CD14-positive monocyte (primary cell): Measurements from ENCODE around the gene PCBP3. TPM values are rescaled to one million over a fixed set of nuclear protein-coding genes. Genes with fewer than 3 reads are reported as not detected.

Source experiments
- DNase-seq, 3 donors: peaks; one replicate each; pipeline ENCODE4 v3.0.0-alpha.2; 2011 to 2022
- H2AFZ ChIP-seq: 2 replicates; pipeline ENCODE4 v1.6.0; 2012; ENCODE audit warnings: mild to moderate bottlenecking, low read depth, low read length, inconsistent platforms; ENCODE audit not compliant: insufficient read depth, poor library complexity, severe bottlenecking
- H3K27ac ChIP-seq, 2 donors: 1 replicate in 1 of 2; 2 replicates in 1 of 2; pipeline ENCODE4 v1.5.1; 2012 to 2013; ENCODE audit warnings: low read length in 2 of 2, control low read depth in 1 of 2, inconsistent platforms in 1 of 2, low read depth in 1 of 2, mild to moderate bottlenecking in 1 of 2
- H3K27me3 ChIP-seq, 2 donors: one replicate each; pipeline versions ENCODE4 v1.6.0 to v1.6.1; 2011 to 2013; ENCODE audit warnings: low read length in 2 of 2; ENCODE audit not compliant: control insufficient read depth in 2 of 2, insufficient read depth in 2 of 2
- H3K36me3 ChIP-seq, 2 donors: replicated peaks in 1 of 2; 1 replicate in 1 of 2; 2 replicates in 1 of 2; pipeline versions ENCODE4 v1.5.1 to v1.6.1; 2012 to 2013; ENCODE audit warnings: low read length in 2 of 2, control low read depth in 1 of 2, inconsistent platforms in 1 of 2, mild to moderate bottlenecking in 1 of 2; ENCODE audit not compliant: insufficient read depth in 2 of 2, control insufficient read depth in 1 of 2
- H3K4me1 ChIP-seq, 2 donors: 1 replicate in 1 of 2; 2 replicates in 1 of 2; pipeline versions ENCODE4 v1.5.1 to v1.6.1; 2012 to 2013; ENCODE audit warnings: low read length in 2 of 2, control low read depth in 1 of 2, inconsistent platforms in 1 of 2, mild to moderate bottlenecking in 1 of 2, moderate library complexity in 1 of 2; ENCODE audit not compliant: insufficient read depth in 2 of 2, control insufficient read depth in 1 of 2
- H3K4me2 ChIP-seq: replicated peaks from 2 replicates; pipeline ENCODE3; 2012; ENCODE audit warnings: low read length, moderate library complexity, mild to moderate bottlenecking; ENCODE audit not compliant: poor library complexity, severe bottlenecking; ENCODE audit errors: extremely low read depth
- H3K4me3 ChIP-seq, 3 experiments: fragments of 200-600 bp in 1 of 3; sonication (generic) in 1 of 3; replicated peaks in 1 of 3; 1 replicate in 2 of 3; 2 replicates in 1 of 3; pipeline ENCODE4 v1.5.1; 2011 to 2013; ENCODE audit warnings: low read length in 3 of 3, mild to moderate bottlenecking in 3 of 3, control low read depth in 2 of 3, low read depth in 2 of 3, inconsistent platforms in 1 of 3, moderate library complexity in 1 of 3
- H3K79me2 ChIP-seq: 2 replicates; pipeline ENCODE4 v1.6.0; 2012; ENCODE audit warnings: mild to moderate bottlenecking, control low read depth, inconsistent platforms, low read length, moderate library complexity; ENCODE audit not compliant: insufficient read depth
- H3K9ac ChIP-seq: 2 replicates; pipeline ENCODE4 v1.6.0; 2017; ENCODE audit warnings: low read length, mild to moderate bottlenecking; ENCODE audit not compliant: insufficient read depth, poor library complexity, severe bottlenecking
- H3K9me3 ChIP-seq, 2 donors: replicated peaks in 1 of 2; 1 replicate in 1 of 2; 2 replicates in 1 of 2; pipeline versions ENCODE4 v1.5.1 to v1.6.1; 2012 to 2013; ENCODE audit warnings: low read length in 2 of 2, control low read depth in 1 of 2; ENCODE audit not compliant: control insufficient read depth in 1 of 2, insufficient read depth in 1 of 2
- H4K20me1 ChIP-seq: 2 replicates; pipeline ENCODE4 v1.6.0; 2012; ENCODE audit warnings: mild to moderate bottlenecking, low read length, control low read depth, moderate library complexity; ENCODE audit not compliant: insufficient read depth
- H3K27ac Mint-ChIP-seq, 7 donors: one replicate each; pipeline ENCODE4 v1.8.0; 2020; ENCODE audit warnings: mild to moderate bottlenecking in 7 of 7, mixed read lengths in 7 of 7, moderate library complexity in 6 of 7, inconsistent platforms in 2 of 7
- H3K27me3 Mint-ChIP-seq, 3 donors: one replicate each; pipeline ENCODE4 v1.8.0; 2021 to 2022; ENCODE audit warnings: low read depth in 3 of 3, mild to moderate bottlenecking in 3 of 3, mixed read lengths in 3 of 3, moderate library complexity in 3 of 3, inconsistent platforms in 1 of 3
- H3K36me3 Mint-ChIP-seq, 2 donors: one replicate each; pipeline ENCODE4 v1.8.0; 2020; ENCODE audit warnings: mixed read lengths in 2 of 2, inconsistent platforms in 1 of 2, mild to moderate bottlenecking in 1 of 2
- H3K4me1 Mint-ChIP-seq: one replicate; pipeline ENCODE4 v1.8.0; 2020; ENCODE audit warnings: mild to moderate bottlenecking, mixed read lengths
- H3K4me3 Mint-ChIP-seq, 2 donors: one replicate each; pipeline ENCODE4 v1.8.0; 2020; ENCODE audit warnings: mild to moderate bottlenecking in 2 of 2, mixed read lengths in 2 of 2, moderate library complexity in 1 of 2
- H3K9me3 Mint-ChIP-seq, 7 donors: one replicate each; pipeline ENCODE4 v1.8.0; 2020 to 2022; ENCODE audit warnings: mixed read lengths in 7 of 7, mild to moderate bottlenecking in 6 of 7, moderate library complexity in 6 of 7, inconsistent platforms in 2 of 7
- WGBS: methylation state at CpG from one replicate; pipeline ENCODE4 v1.1.5; 2013; ENCODE audit warnings: missing lambda C conversion rate; ENCODE audit not compliant: insufficient coverage; 5-methylcytosine and 5-hydroxymethylcytosine counted together
- intact Hi-C, 2 donors: fragments of 100-400 bp; cut with micrococcal nuclease; formaldehyde crosslinking; loops; one replicate each; pipeline versions ENCODE4 v1.15.0 to v1.15.1; 2023
- polyA plus RNA-seq, 3 donors: library from polyadenylated mRNA; depleted of rRNA in 1 of 3; unstranded in 2 of 3; stranded (reverse) in 1 of 3; fragments of 300-500 nt in 2 of 3; fragments of >200 nt in 1 of 3; fragmentation: Illumina TruSeq in 2 of 3; gene quantifications; 1 replicate in 2 of 3; 2 replicates in 1 of 3; pipeline ENCODE4 v1.2.3, GENCODE V29; 2012 to 2021
- TF ChIP-seq, protein P1 (sequence below): fragments of 200-600 bp; IDR thresholded peaks from one replicate; pipeline ENCODE4 v1.8.0; 2022; ENCODE audit warnings: antibody characterized with exemption, mild to moderate bottlenecking

The PCBP3 gene
- polyA plus RNA-seq, 3 donors: 0.34 to 0.49 TPM; not detected in 1

DNA sequence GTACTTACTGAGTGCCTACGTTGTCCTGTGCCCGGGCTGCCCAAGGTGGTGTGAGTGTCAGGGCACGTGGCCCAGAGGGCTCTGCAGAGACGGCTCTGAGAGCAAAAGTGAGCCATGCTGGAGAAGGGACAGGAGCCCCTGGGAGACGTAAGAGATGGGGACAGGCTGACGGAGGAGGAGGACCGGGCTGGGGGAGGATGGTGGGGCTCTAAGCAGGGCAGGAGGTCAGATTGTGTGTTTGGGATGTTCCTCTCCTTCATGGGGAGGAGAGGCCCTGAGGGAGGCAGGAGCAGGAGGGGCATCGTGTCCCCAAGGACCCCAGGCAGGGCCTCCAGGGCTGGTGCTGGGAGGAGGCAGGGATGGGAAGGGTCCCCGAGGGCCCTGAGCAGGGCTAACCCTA lies 158.9 kb downstream of the PCBP3 start:
- H3K4me3 Mint-ChIP-seq: no peak overlapping the region
- Histone ChIP-seq H3K9me3 (no peaks in the 10 kb centered on the region), H4K20me1 (no peaks in the 10 kb centered on the region), H2AFZ (no peak overlapping the region), H3K9ac (no peak overlapping the region), H3K27me3 (no peaks in the 10 kb centered on the region), H3K27ac (no peak overlapping the region), H3K4me1 (no peaks in the 10 kb centered on the region), H3K79me2 (no peaks in the 10 kb centered on the region), H3K4me2 (no peak overlapping the region), H3K36me3 (no peaks in the 10 kb centered on the region), H3K4me3 (no peak overlapping the region)
- peaks cover 0 to 4% (median 0%) of the 10 kb centered on the region in 7 donors for H3K9me3 Mint-ChIP-seq
- intact Hi-C loops: loop anchor here in 1 of 2 donors (10.0 kb wide), 1 partner anchor 148 kb away; no protein-coding TSS in a partner anchor
- H3K27me3 Mint-ChIP-seq: peaks cover 0 to 1% (median 0%) of the 10 kb centered on the region in 3 donors
- no peak overlapping the region for H3K27ac Mint-ChIP-seq
- H3K36me3 Mint-ChIP-seq: no peaks in the 10 kb centered on the region
- DNase-seq: no peak
- 88% methylated on average over 7 of the region's 9 CpGs for WGBS
- H3K4me1 Mint-ChIP-seq: no peaks in the 10 kb centered on the region
- TF ChIP-seq, protein P1, sequence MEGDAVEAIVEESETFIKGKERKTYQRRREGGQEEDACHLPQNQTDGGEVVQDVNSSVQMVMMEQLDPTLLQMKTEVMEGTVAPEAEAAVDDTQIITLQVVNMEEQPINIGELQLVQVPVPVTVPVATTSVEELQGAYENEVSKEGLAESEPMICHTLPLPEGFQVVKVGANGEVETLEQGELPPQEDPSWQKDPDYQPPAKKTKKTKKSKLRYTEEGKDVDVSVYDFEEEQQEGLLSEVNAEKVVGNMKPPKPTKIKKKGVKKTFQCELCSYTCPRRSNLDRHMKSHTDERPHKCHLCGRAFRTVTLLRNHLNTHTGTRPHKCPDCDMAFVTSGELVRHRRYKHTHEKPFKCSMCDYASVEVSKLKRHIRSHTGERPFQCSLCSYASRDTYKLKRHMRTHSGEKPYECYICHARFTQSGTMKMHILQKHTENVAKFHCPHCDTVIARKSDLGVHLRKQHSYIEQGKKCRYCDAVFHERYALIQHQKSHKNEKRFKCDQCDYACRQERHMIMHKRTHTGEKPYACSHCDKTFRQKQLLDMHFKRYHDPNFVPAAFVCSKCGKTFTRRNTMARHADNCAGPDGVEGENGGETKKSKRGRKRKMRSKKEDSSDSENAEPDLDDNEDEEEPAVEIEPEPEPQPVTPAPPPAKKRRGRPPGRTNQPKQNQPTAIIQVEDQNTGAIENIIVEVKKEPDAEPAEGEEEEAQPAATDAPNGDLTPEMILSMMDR: no peak

DNA sequence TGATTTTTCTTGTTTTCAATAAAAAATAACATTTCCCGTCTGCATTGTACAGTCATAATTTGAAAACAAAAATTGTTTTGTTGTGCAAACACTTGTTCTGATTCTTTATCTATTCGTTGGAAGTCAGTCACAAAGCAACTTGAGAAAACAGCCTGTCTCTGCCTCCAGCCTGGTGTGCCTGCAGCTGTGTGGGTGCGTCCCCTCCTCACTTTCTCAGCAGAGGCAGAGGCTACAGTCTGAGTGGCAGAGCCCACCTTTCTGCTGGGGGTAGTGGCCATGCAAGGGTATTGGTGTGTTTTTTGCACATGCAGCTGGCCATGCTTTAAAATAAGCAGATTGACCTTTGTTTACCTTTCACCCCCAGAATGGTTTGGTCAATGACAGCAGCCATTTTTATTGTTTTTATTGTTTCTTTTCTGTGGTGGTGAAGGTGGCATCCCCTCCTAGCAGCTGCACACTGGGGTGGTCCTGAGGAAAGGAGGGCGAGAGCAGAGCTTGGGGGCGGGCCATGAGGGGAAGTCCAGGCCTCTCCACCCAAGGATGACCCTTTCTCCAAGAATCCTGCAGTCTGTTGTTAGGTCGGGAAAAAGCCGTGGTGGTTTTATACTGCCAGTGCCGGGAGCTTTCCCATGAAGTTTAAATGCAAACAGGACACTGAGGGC lies 159.6 kb downstream of the PCBP3 start:
- H3K4me1 Mint-ChIP-seq: no peaks in the 10 kb centered on the region
- H3K36me3 ChIP-seq: no peaks in the 10 kb centered on the region
- H3K4me2 ChIP-seq: no peak overlapping the region
- H3K79me2 ChIP-seq: no peaks in the 10 kb centered on the region
- H3K4me3 Mint-ChIP-seq: no peak overlapping the region
- no peak overlapping the region for H3K27ac Mint-ChIP-seq
- no peaks in the 10 kb centered on the region for H3K36me3 Mint-ChIP-seq
- TF ChIP-seq, protein P1: no peak
- H3K9me3 Mint-ChIP-seq: peaks cover 0 to 4% (median 0%) of the 10 kb centered on the region in 7 donors
- no peaks in the 10 kb centered on the region for H4K20me1 ChIP-seq
- no peaks in the 10 kb centered on the region for H3K27me3 ChIP-seq
- no peak overlapping the region for H3K4me3 ChIP-seq
- intact Hi-C loops: loop anchor here in 1 of 2 donors (10.0 kb wide), 1 partner anchor 148 kb away; no protein-coding TSS in a partner anchor
- no peak overlapping the region for H3K9ac ChIP-seq
- H2AFZ ChIP-seq: no peak overlapping the region
- DNase-seq: no peak
- no peak overlapping the region for H3K27ac ChIP-seq
- H3K27me3 Mint-ChIP-seq: peaks cover 0 to 1% (median 0%) of the 10 kb centered on the region in 3 donors
- no peaks in the 10 kb centered on the region for H3K4me1 ChIP-seq
- no peaks in the 10 kb centered on the region for H3K9me3 ChIP-seq
- WGBS: 88% methylated on average over 5 of the region's 8 CpGs
